H1 (cell line): Measurements from ENCODE around the gene B3GALT5. TPM values are rescaled to one million over a fixed set of nuclear protein-coding genes. Genes with fewer than 3 reads are reported as not detected.

Experiments used
- CTCF ChIA-PET: fragments of 300-600 bp; sonication (Branson Sonifier 250); formaldehyde crosslinking; loops from one replicate; lab custom pipeline; 2021; ENCODE audit not compliant: partially characterized antibody; lab: Charles Lee
- POLR2A ChIA-PET: fragments of 300-600 bp; sonication (Branson Sonifier 250); formaldehyde crosslinking; loops from one replicate; lab custom pipeline; 2021; ENCODE audit warnings: inconsistent platforms; ENCODE audit not compliant: partially characterized antibody; lab: Charles Lee
- DNase-seq, 2 experiments: peaks; one replicate each; pipeline versions ENCODE4 v3.0.0 to v3.0.0-alpha.2; 2010 to 2022; ENCODE audit warnings: low spot score in 2 of 2, low read depth in 1 of 2, mixed read lengths in 1 of 2
- FAIRE-seq: peaks from 2 replicates; lab custom pipeline; 2011; peaks lifted over from hg19 to GRCh38; lab: Jason Lieb, UNC
- H2AFZ ChIP-seq: 2 replicates; pipeline ENCODE4 v1.8.1; 2012; ENCODE audit warnings: low read length, inconsistent platforms
- H2AK5ac ChIP-seq: 2 replicates; pipeline ENCODE4 v1.6.1; 2013; ENCODE audit warnings: low read depth, low read length
- H2BK120ac ChIP-seq: replicated peaks from 2 replicates; pipeline ENCODE3; 2013; ENCODE audit warnings: low read depth, low read length, inconsistent platforms
- H2BK12ac ChIP-seq: 2 replicates; pipeline ENCODE4 v1.6.1; 2013; ENCODE audit warnings: low read depth, low read length
- H2BK15ac ChIP-seq: 2 replicates; pipeline ENCODE4 v1.6.1; 2013; ENCODE audit warnings: low read length
- H2BK20ac ChIP-seq: 2 replicates; pipeline ENCODE4 v1.6.1; 2013; ENCODE audit warnings: low read length
- H2BK5ac ChIP-seq: 2 replicates; pipeline ENCODE4 v1.6.1; 2013; ENCODE audit warnings: low read depth, low read length
- H3K14ac ChIP-seq: 2 replicates; pipeline ENCODE4 v1.6.1; 2013; ENCODE audit warnings: inconsistent platforms; ENCODE audit not compliant: insufficient read length
- H3K18ac ChIP-seq: 2 replicates; pipeline ENCODE4 v1.6.1; 2013; ENCODE audit warnings: low read length; ENCODE audit errors: extremely low read depth
- H3K23ac ChIP-seq: 2 replicates; pipeline ENCODE4 v1.6.1; 2013; ENCODE audit warnings: inconsistent platforms; ENCODE audit not compliant: insufficient read length
- H3K23me2 ChIP-seq: 2 replicates; pipeline ENCODE4 v1.6.1; 2013; ENCODE audit warnings: low read depth, low read length
- H3K27ac ChIP-seq: 2 replicates; pipeline ENCODE4 v1.6.1; 2011; ENCODE audit warnings: low read depth, low read length, inconsistent platforms
- H3K27me3 ChIP-seq, 4 experiments: replicated peaks in 1 of 4; 1 replicate in 1 of 4; 2 replicates in 3 of 4; pipeline versions ENCODE4 v1.6.1 to v1.8.1; 2011 to 2013; ENCODE audit warnings: low read length in 3 of 4, mild to moderate bottlenecking in 3 of 4, inconsistent platforms in 2 of 4, mixed read lengths in 2 of 4, moderate library complexity in 1 of 4; ENCODE audit not compliant: control insufficient read depth in 3 of 4, insufficient read depth in 3 of 4; ENCODE audit errors: extremely low read depth in 1 of 4
- H3K36me3 ChIP-seq, 4 experiments: 2 replicates each; pipeline versions ENCODE4 v1.6.1 to v1.8.1; 2011 to 2013; ENCODE audit warnings: mild to moderate bottlenecking in 4 of 4, low read length in 3 of 4, moderate library complexity in 2 of 4, control low read depth in 1 of 4, inconsistent platforms in 1 of 4; ENCODE audit not compliant: insufficient read depth in 4 of 4, control insufficient read depth in 2 of 4
- H3K4ac ChIP-seq: replicated peaks from 2 replicates; pipeline ENCODE3; 2013; ENCODE audit warnings: low read length, low read depth, mixed read lengths, inconsistent platforms; ENCODE audit not compliant: insufficient read length
- H3K4me1 ChIP-seq, 4 experiments: replicated peaks in 1 of 4; 1 replicate in 1 of 4; 2 replicates in 3 of 4; pipeline versions ENCODE4 v1.6.1 to v1.8.1; 2011 to 2013; ENCODE audit warnings: low read length in 3 of 4, inconsistent platforms in 2 of 4, mixed read lengths in 1 of 4; ENCODE audit not compliant: insufficient read depth in 4 of 4, control insufficient read depth in 3 of 4
- H3K4me2 ChIP-seq, 2 experiments: 2 replicates each; pipeline versions ENCODE4 v1.6.1 to v1.8.1; 2011 to 2013; ENCODE audit warnings: low read depth in 2 of 2, low read length in 2 of 2, control low read depth in 1 of 2, inconsistent platforms in 1 of 2, mild to moderate bottlenecking in 1 of 2; ENCODE audit not compliant: insufficient read depth in 1 of 2
- H3K4me3 ChIP-seq, 4 experiments: fragments of 200-600, 300-600 bp in 1 of 4; sonication (generic), shearing (Covaris generic), sonication (Bioruptor Twin) in 1 of 4; 2 replicates each; pipeline versions ENCODE4 v1.5.1 to v1.8.1; 2011 to 2016; ENCODE audit warnings: low read length in 4 of 4, low read depth in 3 of 4, control low read depth in 2 of 4, inconsistent platforms in 2 of 4, mild to moderate bottlenecking in 2 of 4, mixed read lengths in 1 of 4, moderate library complexity in 1 of 4; ENCODE audit not compliant: insufficient read depth in 2 of 4; ENCODE audit errors: extremely low read depth in 1 of 4
- H3K56ac ChIP-seq: replicated peaks from 2 replicates; pipeline ENCODE3; 2013; ENCODE audit warnings: low read depth, mild to moderate bottlenecking, mixed read lengths, low read length, inconsistent platforms; ENCODE audit not compliant: insufficient read length
- H3K79me1 ChIP-seq: 2 replicates; pipeline ENCODE4 v1.6.1; 2013; ENCODE audit warnings: low read depth, low read length, control low read depth
- H3K79me2 ChIP-seq, 2 experiments: 2 replicates each; pipeline versions ENCODE4 v1.6.1 to v1.8.1; 2012 to 2013; ENCODE audit warnings: low read length in 2 of 2, mild to moderate bottlenecking in 2 of 2, inconsistent platforms in 1 of 2; ENCODE audit not compliant: insufficient read depth in 2 of 2, control insufficient read depth in 1 of 2
- H3K9ac ChIP-seq, 4 experiments: replicated peaks in 1 of 4; 1 replicate in 1 of 4; 2 replicates in 3 of 4; pipeline versions ENCODE4 v1.6.1 to v1.8.1; 2011 to 2013; ENCODE audit warnings: low read depth in 3 of 4, low read length in 3 of 4, control low read depth in 2 of 4, mild to moderate bottlenecking in 2 of 4, moderate library complexity in 2 of 4, inconsistent platforms in 1 of 4; ENCODE audit errors: extremely low read depth in 1 of 4
- H3K9me3 ChIP-seq, 2 experiments: 2 replicates each; pipeline versions ENCODE4 v1.6.1 to v1.8.1; 2012 to 2013; ENCODE audit warnings: mild to moderate bottlenecking in 2 of 2, moderate library complexity in 2 of 2, control low read depth in 1 of 2, inconsistent platforms in 1 of 2, low read depth in 1 of 2, low read length in 1 of 2, mixed read lengths in 1 of 2; ENCODE audit not compliant: insufficient read depth in 2 of 2
- H4K20me1 ChIP-seq, 2 experiments: replicated peaks in 1 of 2; 2 replicates each; pipeline versions ENCODE3 to v1.8.1; 2011 to 2013; ENCODE audit warnings: inconsistent platforms in 2 of 2, low read length in 2 of 2, mild to moderate bottlenecking in 1 of 2; ENCODE audit not compliant: insufficient read depth in 2 of 2, control insufficient read depth in 1 of 2
- H4K5ac ChIP-seq: 2 replicates; pipeline ENCODE4 v1.6.1; 2013; ENCODE audit warnings: low read length, low read depth, mixed read lengths, inconsistent platforms; ENCODE audit not compliant: insufficient read length
- H4K8ac ChIP-seq: 2 replicates; pipeline ENCODE4 v1.8.0; 2013; ENCODE audit warnings: mild to moderate bottlenecking, moderate library complexity, low read length, inconsistent platforms; ENCODE audit not compliant: insufficient read depth; ENCODE audit errors: extremely low read depth
- H4K91ac ChIP-seq: replicated peaks from 2 replicates; pipeline ENCODE3; 2013; ENCODE audit warnings: low read length, mixed read lengths, inconsistent platforms; ENCODE audit not compliant: insufficient read length
- CHD2 ChIP-seq: IDR thresholded peaks from 2 replicates; pipeline ENCODE4 v1.6.1; 2012; ENCODE audit warnings: low read length, improper control_type of control experiment
- CTBP2 ChIP-seq: IDR thresholded peaks from 2 replicates; pipeline ENCODE4 v1.7.0; 2011; ENCODE audit warnings: borderline replicate concordance, mild to moderate bottlenecking, moderate library complexity, mixed read lengths, low read length; ENCODE audit not compliant: insufficient read depth, insufficient read length
- EGR1 ChIP-seq: IDR thresholded peaks from 2 replicates; pipeline ENCODE4 v1.6.1; 2011; ENCODE audit warnings: low read depth, low read length, borderline replicate concordance
- EP300 ChIP-seq, 2 experiments: IDR thresholded peaks; 1 replicate in 1 of 2; 2 replicates in 1 of 2; pipeline ENCODE4 v1.6.1; 2011 to 2012; ENCODE audit warnings: low read depth in 2 of 2, low read length in 2 of 2, mild to moderate bottlenecking in 2 of 2, borderline replicate concordance in 1 of 2, inconsistent platforms in 1 of 2, moderate library complexity in 1 of 2
- EZH2 ChIP-seq: fragments of 200-600 bp; sonication (generic); IDR thresholded peaks from 2 replicates; pipeline ENCODE4 v1.7.1; 2012; ENCODE audit warnings: low read depth, mild to moderate bottlenecking, moderate library complexity, low read length, inconsistent platforms; ENCODE audit not compliant: severe bottlenecking
- GTF2F1 ChIP-seq: IDR thresholded peaks from 2 replicates; pipeline ENCODE4 v1.6.1; 2012; ENCODE audit warnings: low read depth, low read length, improper control_type of control experiment, borderline replicate concordance
- KDM1A ChIP-seq: fragments of 200-600, 300-600 bp; sonication (generic); IDR thresholded peaks from 2 replicates; pipeline ENCODE4 v1.7.1; 2016; ENCODE audit warnings: mild to moderate bottlenecking, low read length, borderline replicate concordance
- POLR2A ChIP-seq, 2 experiments: IDR thresholded peaks; 1 replicate in 1 of 2; 2 replicates in 1 of 2; pipeline ENCODE4 v1.6.1; 2011; ENCODE audit warnings: low read depth in 2 of 2, low read length in 2 of 2, mild to moderate bottlenecking in 2 of 2; ENCODE audit errors: control extremely low read depth in 1 of 2
- SIRT6 ChIP-seq: IDR thresholded peaks from one replicate; pipeline ENCODE4 v1.7.1; 2012; ENCODE audit warnings: low read length, inconsistent platforms
- SRF ChIP-seq: IDR thresholded peaks from 2 replicates; pipeline ENCODE4 v1.6.1; 2011; ENCODE audit warnings: mild to moderate bottlenecking, low read depth, low read length, moderate library complexity
- TAF7 ChIP-seq: optimal IDR thresholded peaks from 2 replicates; pipeline ENCODE3; 2011; ENCODE audit warnings: low read depth, mild to moderate bottlenecking, inconsistent platforms, low read length, moderate library complexity, borderline replicate concordance
- TEAD4 ChIP-seq: IDR thresholded peaks from 2 replicates; pipeline ENCODE4 v1.6.1; 2012; ENCODE audit warnings: low read depth, low read length, inconsistent platforms, mixed read lengths
- ZNF274 ChIP-seq: IDR thresholded peaks from 2 replicates; pipeline ENCODE4 v1.7.0; 2012; ENCODE audit warnings: low read length, borderline replicate concordance; ENCODE audit errors: extremely low read depth
- WGBS, 2 experiments: shearing (Covaris generic) in 1 of 2; methylation state at CpG; one replicate each; pipeline versions ENCODE4 v1.1.6 to v1.1.7; 2013 to 2015; ENCODE audit warnings: low lambda C conversion rate in 2 of 2, mixed read lengths in 2 of 2, inconsistent platforms in 1 of 2, low coverage in 1 of 2, missing lambda C conversion rate in 1 of 2; ENCODE audit not compliant: insufficient replicate concordance in 2 of 2, insufficient coverage in 1 of 2, insufficient read length in 1 of 2; ENCODE audit errors: extremely low coverage in 1 of 2, missing lambda C conversion rate in 1 of 2; 5-methylcytosine and 5-hydroxymethylcytosine counted together
- polyA plus RNA-seq, 7 experiments: library from polyadenylated mRNA; depleted of rRNA in 3 of 7; stranded (reverse) in 5 of 7; unstranded in 2 of 7; fragments of >200 nt in 5 of 7; fragments of 200-250 nt in 2 of 7; gene quantifications; 1 replicate in 5 of 7; 2 replicates in 1 of 7; 4 replicates in 1 of 7; pipeline versions ENCODE4 v1.2.1 to v1.2.3, GENCODE V29; 2011 to 2013; ENCODE audit warnings: missing spikeins in 2 of 7, mixed read lengths in 2 of 7
- total RNA-seq: library from RNA; stranded (reverse); fragmentation: NEBNext Ultra II Directional; extraction: Animal tissue kit (Norgen Biotek cat#: 25700); gene quantifications from 2 replicates; pipeline ENCODE4 v1.2.1, GENCODE V29; 2021

Gene B3GALT5
- total and polyA plus RNA-seq, 2 of the 8 experiments (the other 6 are each of a cell fraction or from before 2014, with no cell fraction given) = 11.9 to 25.1 TPM

DNA sequence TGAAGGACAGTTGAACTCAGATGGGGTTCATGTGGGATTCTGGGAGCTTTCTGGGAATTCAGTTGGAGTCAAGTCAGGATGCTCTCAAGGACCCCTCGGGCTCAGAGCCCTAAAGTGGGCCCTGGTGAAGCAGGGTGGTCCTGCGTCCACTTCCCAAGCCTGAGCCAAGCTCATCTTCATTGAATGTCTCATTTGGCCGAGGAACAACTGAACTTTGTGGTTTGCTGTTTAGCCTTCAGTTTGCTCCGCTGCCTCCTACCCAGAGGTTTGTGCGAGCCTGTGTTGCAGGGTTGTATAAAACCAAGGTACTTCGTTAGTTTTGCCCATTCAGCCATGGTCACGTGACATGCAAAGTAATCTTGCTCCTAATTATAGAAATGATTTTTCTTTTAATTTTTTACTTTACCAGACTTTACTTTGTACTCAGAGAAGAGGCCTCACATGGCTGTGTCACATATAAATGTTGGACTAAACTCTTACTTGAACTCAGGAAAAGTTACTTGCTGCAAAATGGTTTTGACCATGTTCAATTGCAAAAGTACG is 49.7 kb downstream of the B3GALT5 start:
- WGBS, 2 experiments = 92% methylated on average over 8 of the region's 8 CpGs; no CpG with 5 or more reads in 1 of the 2 experiments
- DNase-seq (no peak), FAIRE-seq (no peak)
- Histone ChIP-seq H2BK5ac (no peak overlapping the region), H2AFZ (no peak overlapping the region), H3K27me3 (no peaks in the 10 kb centered on the region), H3K23ac (no peak overlapping the region), H3K4me3 (no peak overlapping the region), H4K20me1 (peaks cover 0 to 5% of the 10 kb centered on the region in 2 experiments), H3K23me2 (no peaks in the 10 kb centered on the region), H2BK120ac (no peak overlapping the region), H2AK5ac (no peak overlapping the region; the same call in 1 of the 2 replicates), H2BK20ac (no peak overlapping the region), H3K9ac (no peak overlapping the region), H3K4me1 (peaks cover 0 to 3% (median 0%) of the 10 kb centered on the region in 4 experiments; a peak in 2 of 7 replicates), H2BK15ac (no peak overlapping the region), H3K36me3 (peaks cover 10 to 53% (median 35%) of the 10 kb centered on the region in 4 experiments; a peak in 7 of 8 replicates), H3K4ac (no peak overlapping the region), H3K14ac (no peak overlapping the region), H4K5ac (no peak overlapping the region), H3K9me3 (no peaks in the 10 kb centered on the region), H3K27ac (no peak overlapping the region), H4K8ac (no peak overlapping the region), H3K4me2 (no peak overlapping the region), H3K79me2 (peaks cover 0 to 21% of the 10 kb centered on the region in 2 experiments; a peak in 3 of 4 replicates), H4K91ac (no peak overlapping the region), H3K18ac (no peak overlapping the region), H2BK12ac (no peak overlapping the region), H3K79me1 (peaks cover 2% of the 10 kb centered on the region; the same call in 1 of the 2 replicates), H3K56ac (no peak overlapping the region)
- ChIA-PET POLR2A (interaction anchor here (1.2 to 1.6 kb wide), 3 partner anchors 11 to 51 kb away, joined by 4 to 5 read pairs (median 5); no protein-coding TSS in a partner anchor), CTCF (interaction anchor here (0.9 kb wide), 1 partner anchor 52 kb away, joined by 3 read pairs; no protein-coding TSS in a partner anchor)
- TF ChIP-seq SRF (no peak), CTBP2 (no peak), TAF7 (no peak), TEAD4 (no peak), POLR2A (IDR thresholded peaks at IDR 0.05; ENCODE audit: control extremely low read depth in 1 of 2, low read depth in 2 of 2, low read length in 2 of 2) (no peak), CHD2 (no peak), SIRT6 (no peak), GTF2F1 (no peak), EZH2 (no peak), KDM1A (no peak), EGR1 (no peak), ZNF274 (no peak), EP300 (IDR thresholded peaks at IDR 0.05; ENCODE audit: borderline replicate concordance in 1 of 2, low read depth in 2 of 2, low read length in 2 of 2) (no peak)
